HG03439 (cell line): Measurements from ENCODE around the gene AICDA.
"Not testable (repeated sequence)": the region's sequence is repeated elsewhere in the genome, so short reads cannot be mapped to it uniquely, and the experiment has no call there.

Experiments used
- ATAC-seq: cut with Tn5 transposase; IDR thresholded peaks from one replicate; pipeline ENCODE4 v1.9.1; 2021; ENCODE audit warnings: mild to moderate bottlenecking, moderate library complexity; ENCODE audit not compliant: unreplicated experiment

AICDA gene

DNA sequence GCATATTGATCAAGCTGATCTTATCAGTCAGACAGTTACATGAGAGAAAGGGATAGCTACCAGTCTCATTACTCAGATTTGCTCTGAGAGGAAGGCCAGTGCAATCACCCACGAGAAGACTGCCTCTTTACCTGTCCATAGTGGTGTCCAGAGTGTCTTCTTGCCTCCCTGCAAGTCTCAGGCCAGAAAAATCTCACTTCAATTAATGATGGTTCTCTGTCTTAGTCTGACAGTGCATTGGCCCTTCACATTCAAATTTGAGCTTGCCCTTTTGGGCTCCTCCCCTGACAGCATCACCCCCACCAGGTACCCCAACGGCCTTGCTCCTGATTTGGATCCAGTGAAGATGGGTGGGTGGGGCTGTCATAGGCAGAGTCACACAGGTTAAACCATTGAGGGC lies at the start of gene AICDA:
TSS of gene AICDA (minus strand) at position 231 of the 400 bp plus-strand sequence. CDS start at position 139, 92 bp downstream.
- ATAC-seq, result no peak

DNA sequence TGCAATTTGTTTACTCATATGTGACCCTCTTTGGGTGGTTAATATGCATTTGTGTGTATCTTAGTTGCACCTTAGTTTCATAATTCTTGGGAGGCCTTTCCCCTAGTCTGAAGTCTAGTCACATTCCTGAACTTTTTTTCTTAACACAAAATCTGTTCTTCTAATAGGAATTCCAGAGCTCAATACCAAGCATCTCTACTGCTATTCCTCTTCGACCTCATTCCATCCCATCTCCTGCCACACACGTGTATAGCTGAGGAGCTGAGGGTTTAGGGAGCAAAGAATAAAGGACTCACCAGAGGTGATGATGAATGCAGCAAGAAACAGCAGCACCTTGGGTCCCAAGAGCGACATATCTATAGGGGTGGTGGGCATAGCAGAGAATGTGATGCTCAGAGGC lies 49.1 kb upstream of the AICDA start:
- no peak for ATAC-seq

DNA sequence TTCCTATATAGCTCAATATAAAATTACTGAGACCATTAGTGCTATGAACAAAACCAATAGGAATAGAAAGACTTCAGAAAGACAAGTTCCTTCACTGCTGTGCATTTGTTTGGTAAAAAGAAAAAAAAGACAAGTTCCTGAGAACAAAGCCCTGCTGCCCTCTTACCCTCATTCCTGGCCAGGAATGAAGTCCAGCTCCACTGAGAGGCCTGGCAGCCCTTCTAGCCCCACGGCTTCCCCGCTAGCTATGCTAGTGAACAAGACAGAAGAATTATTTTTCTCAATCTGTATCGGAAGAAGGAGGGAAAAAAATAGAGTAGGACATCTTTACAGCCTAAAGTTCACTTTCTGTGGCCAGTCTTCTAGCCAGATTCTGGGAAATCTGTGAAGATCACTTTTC lies 48.4 kb upstream of the AICDA start:
- ATAC-seq, result no peak

DNA sequence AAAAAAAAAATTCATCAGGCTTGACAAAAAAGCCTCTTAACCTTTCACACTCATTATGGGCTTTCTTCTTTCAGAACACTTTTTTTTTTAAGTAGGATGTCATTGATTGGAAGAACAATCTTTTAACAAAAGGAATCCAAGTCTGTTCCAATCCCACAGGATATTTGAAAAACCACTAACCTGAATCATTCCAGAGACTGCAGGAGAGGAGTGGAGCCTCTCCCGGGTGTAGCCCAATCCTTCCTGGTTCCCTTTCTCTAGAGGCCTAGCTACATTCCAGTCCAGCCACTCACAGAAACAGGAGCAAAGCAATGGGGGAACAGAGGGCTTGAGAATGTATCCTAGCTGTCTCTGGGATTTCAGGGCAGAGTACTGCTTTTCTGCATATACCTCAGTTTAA lies 45.7 kb upstream of the AICDA start:
- ATAC-seq, result no peak

DNA sequence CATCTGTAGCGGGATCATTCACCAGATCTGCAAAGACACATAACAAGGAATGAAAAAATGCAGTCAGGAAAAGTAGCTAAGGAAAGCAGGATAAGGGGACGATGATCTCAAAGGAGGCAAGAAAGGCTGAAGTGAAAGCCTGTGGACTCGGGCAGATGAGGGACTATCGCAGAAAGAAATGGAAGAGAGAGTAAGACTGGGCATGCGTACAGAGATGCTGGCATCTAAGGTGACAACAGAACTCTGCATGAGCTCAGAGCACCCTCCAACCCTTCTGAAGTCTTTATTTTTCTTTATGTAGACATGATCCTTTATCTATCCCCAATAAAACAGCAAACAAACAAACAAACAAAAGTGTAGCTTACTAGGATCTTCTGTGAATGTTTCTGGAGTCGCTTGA lies 42.8 kb upstream of the AICDA start:
- no peak for ATAC-seq

DNA sequence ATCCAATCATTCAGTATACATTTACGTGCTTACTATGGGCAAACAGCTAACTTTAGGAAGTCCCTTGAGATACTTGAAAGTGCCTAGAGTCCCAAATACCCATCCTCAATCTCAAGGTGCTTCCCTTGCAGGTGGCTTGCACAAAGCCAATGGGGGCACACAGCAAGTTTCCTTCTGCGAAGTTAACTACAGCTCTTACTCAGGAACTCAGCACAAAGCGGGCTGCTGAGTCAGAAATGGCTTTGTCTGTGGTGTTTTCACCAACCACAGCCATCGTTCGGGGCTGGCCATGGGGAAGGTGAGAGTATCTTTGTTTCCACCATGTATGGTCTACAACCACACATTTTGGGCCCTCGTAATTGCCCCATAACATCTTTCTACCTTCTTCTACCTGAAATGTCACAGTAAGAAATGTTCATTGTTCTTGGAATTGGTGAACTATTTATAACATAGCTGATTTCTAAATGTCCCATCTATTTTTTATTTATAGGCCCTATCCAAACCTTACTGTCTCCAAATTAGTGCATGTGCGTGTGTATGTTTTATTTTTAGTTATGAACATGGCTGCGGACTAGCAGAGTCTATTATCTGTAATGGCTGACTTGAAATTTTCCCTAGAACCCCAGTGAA lies 36.0 kb upstream of the AICDA start:
- peak; percentile 90 for ATAC-seq

DNA sequence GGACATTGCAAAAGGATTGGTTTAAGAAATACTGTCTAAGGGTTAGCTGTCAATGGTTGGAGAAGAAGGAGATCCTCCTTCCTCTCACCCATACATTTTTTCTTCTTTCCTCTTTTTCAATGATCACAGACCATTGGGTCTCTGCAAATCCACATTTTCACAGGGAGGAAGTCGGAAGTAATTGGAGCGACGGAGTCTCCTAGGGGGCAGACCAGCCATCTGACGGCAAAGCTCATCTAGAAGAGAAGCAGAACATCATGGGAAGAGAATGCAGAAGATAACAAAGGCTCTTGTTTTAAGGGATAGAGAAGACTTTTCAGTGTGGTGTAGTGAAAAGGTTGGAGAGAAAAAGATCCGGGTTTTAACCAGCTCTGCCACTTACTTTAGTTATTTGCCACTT lies 35.3 kb upstream of the AICDA start:
- ATAC-seq, result no peak

DNA sequence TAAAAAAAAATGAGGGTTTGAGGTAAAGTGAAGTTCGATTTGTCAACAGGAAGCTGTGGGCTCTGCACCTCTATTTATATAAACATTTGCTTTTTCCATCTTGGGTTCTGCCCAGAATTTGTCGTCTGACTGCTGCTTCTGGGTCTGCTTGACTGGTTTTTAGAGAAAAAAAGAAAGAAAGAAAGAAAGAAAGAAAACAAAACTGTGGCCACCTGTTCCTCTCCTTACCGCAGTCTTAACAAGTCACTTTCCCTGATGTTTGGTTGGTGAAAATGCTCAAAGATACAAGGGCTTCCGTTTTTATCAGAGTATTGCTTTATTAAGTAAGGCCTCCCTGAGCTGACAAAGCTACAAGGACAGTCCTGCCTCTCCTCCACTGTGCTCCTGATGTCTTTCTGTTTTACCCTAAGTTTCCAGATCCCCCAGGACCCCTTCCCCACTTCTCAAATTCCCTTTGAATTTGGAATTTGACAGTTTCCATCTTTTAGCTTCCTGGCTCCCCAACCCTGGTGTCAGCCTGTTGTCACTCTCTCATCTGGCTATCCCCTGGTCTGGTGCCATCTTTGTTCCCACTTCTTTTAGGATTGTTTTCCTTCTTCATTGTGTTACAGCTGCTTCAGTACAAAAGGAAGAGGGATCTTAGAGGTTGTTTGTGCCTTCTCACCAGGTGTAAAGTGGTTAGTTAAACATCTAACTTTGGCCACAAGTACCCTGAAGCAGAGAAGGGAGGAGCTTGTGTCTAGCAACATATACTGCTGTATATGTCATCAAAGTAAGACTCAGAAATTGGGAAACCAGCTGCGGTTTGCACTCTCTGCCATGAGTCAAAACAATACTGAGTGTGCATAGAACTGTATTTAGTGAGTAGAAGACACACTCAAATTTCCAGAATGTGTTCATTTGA lies 31.9 kb upstream of the AICDA start:
- ATAC-seq, result peak; percentile 53

DNA sequence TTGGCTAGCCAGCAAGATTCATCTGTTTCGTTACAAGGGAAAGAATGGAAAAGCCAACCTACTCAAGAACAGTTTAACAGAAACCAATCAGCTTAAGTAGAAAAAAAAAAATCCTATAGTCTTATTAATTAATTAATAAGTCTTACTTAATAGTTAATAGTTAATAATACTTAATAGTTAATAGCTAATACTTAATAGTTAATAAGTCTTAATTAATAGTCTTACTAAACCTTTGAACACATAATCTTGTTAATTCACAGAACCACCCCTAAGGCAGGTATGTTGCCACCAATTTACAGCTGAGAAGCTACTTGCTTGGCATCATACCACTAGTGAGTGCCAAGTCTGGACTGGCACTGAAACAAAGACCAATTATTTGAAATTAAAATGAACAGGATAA lies 30.1 kb upstream of the AICDA start:
- no peak for ATAC-seq

DNA sequence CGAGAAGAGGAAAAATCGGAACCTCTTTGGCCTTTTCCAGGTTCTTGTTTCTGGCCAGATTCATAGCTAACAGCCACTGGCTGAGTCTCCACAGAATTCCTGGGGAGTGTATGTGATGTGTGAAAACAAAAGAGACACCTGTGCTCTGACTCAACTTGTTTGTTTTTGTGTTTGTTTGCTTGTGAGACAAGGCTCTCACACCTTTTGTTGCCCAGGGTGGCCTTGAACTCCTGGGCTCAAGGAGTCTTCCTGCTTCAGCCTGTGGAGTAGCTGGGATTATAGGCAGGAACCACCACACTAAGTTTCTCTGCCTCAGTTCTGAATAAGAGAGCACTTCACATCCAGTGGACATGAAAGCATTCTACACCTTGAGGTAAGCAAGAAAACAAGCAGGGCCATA lies 27.3 kb upstream of the AICDA start:
- ATAC-seq, result no peak

DNA sequence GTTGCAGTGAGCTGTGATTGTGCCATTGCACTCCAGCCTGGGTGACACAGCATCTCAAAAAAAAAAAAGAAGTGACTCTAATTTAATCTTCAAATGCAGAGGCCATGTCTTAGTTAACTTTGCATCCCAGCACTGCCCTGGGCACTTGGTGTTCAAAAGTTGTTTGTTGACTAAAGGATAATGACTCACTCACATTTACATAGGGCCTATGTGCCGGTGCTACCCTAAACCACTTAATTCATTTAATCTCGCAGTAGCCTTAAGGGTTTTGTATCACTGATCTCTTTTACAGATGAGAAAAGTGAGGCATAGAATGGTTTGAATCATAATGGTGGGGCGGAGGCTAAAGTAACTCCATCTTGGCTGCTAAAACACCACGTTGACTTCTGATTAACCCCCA lies 26.3 kb upstream of the AICDA start:
- no peak for ATAC-seq

DNA sequence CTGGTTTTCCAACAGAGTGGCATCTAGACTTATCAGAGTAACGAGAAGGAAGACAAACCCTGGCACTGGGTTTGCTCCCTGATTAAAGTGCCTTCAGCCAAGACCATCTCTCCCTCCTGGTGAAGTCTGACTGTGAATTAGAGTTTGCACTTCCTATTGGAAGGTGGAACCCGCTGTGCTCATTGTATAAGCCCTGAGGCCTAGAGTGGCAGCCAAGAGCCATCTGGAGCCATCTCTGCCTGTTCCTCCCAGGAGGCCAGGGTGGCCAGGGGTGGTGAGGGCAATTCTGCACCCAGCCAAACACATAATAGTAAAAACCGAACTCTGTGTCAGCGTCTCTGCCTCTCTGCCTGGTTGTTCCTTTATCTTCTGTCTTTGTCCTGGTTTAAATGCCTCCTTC lies 25.0 kb upstream of the AICDA start:
- ATAC-seq, result no peak

DNA sequence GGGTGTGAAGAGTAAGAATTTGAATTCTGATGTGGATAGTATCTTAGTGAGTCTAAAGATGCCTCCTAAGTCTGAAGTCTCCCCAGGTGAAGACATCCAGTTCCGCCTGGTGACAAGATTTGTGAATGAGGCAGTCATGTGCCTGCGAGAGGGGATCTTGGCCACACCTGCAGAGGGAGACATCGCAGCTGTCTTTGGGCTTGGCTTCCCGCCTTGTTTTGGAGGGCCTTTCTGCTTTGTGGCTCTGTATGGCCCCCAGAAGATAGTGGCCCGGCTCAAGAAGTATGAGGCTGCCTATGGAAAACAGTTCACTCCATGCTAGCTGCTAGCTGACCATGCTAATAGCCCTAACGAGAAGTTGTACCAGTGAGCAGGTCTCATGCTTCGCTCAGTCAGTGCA lies 24.6 kb upstream of the AICDA start:
- ATAC-seq, result no peak

DNA sequence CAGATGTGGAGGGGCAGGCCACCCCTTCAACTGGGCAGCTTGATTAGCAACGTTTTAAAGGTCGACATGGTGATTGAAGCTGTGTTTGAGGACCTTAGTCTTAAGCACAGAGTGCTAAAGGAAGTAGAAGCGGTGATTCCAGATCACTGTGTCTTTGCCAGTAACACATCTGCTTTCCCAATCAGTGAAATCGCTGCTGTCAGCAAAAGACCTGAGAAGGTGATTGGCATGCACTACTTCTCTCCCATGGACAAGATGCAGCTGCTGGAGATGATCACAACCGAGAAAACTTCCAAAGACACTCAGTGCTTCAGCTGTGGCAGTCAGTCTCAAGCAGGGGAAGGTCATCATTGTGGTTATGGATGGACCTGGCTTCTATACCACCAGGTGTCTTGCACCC lies 23.9 kb upstream of the AICDA start:
- no peak for ATAC-seq

DNA sequence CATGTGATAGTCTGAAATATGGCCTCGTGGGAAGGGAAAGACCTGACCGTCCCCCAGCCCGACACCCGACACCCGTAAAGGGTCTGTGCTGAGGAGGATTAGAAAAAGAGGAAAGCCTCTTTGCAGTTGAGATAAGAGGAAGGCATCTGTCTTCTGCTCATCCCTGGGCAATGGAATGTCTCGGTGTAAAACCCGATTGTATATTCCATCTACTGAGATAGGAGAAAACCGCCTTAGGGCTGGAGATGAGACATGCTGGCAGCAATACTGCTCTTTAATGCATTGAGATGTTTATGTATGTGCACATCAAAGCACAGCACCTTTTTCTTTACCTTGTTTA lies 23.3 kb upstream of the AICDA start:
- ATAC-seq, result not testable (repeated sequence)

DNA sequence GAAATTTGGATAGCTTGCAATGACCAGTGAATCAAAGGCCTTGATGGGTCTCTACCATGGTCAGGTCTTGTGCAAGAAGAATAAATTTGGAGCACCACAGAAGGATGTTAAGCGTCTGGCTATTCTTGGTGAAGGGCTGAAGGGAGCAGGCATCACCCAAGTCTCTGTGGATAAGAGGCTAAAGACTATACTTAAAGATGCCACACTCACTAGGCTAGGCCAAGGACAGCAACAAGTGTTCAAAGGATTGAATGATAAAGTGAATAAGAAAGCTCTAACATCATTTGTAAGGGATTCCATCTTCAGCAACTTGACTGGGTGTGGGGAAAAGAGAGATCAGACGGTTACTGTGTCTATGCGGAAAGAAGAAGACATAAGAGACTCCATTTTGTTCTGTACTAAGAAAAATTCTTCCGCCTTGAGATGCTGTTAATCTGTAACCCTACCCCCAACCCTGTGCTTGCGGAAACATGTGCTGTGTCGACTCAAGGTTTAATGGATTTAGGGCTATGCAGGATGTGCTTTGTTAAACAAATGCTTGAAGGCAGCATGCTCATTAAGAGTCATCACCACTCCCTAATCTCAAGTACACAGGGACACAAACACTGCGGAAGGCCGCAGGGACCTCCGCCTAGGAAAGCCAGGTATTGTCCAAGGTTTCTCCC lies 22.8 kb upstream of the AICDA start:
- ATAC-seq, result not testable (repeated sequence)

DNA sequence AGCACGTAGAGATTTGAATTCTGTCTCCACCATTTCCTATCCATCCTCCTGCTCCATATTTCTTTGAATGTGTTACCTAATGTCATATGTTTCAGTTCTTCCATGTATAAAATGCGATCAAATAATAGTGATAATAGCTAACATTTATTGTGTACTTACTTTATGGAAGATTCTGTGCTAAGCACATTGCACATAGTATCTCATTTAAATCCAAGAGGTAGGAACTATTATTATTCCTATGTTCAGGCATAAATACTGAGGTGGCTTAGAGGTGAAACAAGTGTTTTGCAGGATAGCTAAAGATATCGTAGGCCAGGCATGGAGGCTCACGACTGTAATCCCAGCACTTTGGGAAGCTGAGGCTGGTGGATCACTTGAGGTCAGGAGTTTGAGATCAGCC lies 17.5 kb upstream of the AICDA start:
- ATAC-seq, result no peak

DNA sequence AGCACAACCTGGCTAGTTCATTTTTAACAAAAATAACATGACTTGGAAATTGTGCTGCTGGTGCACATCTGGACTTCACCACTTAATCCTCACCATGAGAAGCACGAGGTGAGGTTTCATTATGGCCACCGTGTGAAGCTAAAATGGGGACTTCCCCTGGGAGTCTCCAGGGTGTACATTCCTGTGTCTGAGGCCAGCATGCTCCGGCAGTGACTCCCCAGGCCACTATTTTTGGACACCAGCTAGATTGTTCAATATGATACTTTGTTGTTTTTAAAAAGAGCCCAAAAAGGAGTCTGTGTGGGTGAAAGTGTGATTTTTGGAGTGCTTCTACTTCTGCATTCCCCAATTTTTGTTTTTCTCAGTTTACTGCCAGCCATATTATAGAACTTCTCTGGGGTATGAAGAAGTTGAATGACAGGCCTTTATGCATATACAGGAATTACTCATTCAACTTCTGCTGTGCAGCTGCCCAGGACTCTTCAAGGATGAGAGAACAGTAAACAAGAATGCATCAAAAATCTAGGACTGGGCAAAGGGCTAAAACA lies 16.9 kb upstream of the AICDA start:
- ATAC-seq, result peak; percentile 96

DNA sequence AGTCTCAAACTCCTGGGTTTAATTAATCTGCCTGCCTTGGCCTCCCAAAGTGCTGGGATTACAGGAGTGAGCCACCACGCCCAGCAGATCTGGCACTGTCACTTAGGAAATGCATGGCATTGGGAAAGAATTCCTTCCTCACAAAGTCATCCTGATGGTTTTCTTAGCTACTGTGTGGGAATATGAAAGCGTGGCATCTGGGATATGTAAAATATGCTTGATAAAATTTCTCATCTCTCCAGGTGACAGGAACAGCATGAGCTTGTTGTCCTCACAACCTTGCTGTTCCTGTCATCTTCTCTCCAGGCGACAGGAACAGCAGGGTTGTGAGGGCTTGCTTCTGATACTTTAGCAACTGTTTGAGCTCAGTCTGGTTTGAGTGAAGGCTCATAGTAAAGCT lies 16.1 kb upstream of the AICDA start:
- ATAC-seq, result no peak

DNA sequence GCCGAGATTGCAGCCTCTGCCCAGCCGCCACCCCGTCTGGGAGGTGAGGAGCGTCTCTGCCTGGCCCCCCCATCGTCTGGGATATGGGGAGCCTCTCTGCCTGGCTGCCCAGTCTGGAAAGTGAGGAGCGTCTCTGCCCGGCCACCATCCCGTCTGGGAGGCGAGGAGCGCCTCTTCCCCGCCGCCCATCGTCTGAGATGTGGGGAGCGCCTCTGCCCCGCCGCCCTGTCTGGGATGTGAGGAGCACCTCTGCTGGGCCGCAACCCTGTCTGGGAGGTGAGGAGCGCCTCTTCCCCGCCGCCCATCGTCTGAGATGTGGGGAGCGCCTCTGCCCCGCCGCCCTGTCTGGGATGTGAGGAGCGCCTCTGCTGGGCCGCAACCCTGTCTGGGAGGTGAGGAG lies 12.1 kb upstream of the AICDA start:
- not testable (repeated sequence) for ATAC-seq

DNA sequence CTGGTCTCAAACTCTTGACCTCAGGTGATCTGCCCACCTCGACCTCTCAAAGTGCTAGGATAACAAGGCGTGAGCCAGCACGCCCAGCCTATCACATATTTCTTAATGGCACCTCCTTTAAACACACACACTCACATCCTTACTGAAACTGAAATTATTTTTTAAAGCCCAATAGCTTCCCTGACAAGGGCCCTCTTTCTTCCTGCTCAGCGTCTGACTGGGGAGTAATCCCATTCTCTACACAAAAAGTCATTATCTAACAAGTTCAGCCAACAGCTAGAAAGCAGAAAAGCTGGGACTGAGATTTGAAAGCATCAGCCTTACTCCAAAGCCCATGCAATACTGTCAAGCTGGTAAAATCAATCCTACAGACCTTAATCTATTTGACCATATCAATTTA lies 10.0 kb upstream of the AICDA start:
- ATAC-seq, result no peak

DNA sequence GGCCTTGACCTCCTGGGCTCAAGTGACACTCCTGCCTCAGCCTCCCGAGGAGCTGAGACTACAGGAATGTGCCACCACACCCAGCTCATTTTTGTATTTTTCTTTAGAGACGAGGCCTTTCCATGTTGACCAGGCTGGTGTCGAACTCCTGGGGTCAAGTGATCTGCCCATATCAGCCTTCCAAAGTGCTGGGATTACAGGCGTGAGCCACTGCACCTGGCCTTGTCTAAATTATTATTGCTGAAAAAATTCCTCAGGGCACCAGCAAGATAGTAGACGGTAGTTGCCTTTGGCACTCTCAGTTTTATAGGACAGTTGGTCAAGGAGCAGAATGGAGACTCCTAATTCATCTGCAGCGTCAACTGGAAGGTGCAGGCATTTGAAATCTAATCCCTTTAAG lies 2.5 kb upstream of the AICDA start:
- no peak for ATAC-seq
